AG09319 (cell line): ENCODE measurements around the gene IL20RB.

Experiments
- DNase-seq: peaks from one replicate; pipeline ENCODE4 v3.0.0-alpha.2; 2010; ENCODE audit warnings: low read depth; ENCODE audit errors: extremely low read depth
- TF ChIP-seq, protein P1 (sequence below): IDR thresholded peaks from 2 replicates; pipeline ENCODE4 v1.5.1; 2011; ENCODE audit warnings: low read depth, mild to moderate bottlenecking, inconsistent platforms, low read length, moderate library complexity

The IL20RB gene, protein sequence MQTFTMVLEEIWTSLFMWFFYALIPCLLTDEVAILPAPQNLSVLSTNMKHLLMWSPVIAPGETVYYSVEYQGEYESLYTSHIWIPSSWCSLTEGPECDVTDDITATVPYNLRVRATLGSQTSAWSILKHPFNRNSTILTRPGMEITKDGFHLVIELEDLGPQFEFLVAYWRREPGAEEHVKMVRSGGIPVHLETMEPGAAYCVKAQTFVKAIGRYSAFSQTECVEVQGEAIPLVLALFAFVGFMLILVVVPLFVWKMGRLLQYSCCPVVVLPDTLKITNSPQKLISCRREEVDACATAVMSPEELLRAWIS

DNA sequence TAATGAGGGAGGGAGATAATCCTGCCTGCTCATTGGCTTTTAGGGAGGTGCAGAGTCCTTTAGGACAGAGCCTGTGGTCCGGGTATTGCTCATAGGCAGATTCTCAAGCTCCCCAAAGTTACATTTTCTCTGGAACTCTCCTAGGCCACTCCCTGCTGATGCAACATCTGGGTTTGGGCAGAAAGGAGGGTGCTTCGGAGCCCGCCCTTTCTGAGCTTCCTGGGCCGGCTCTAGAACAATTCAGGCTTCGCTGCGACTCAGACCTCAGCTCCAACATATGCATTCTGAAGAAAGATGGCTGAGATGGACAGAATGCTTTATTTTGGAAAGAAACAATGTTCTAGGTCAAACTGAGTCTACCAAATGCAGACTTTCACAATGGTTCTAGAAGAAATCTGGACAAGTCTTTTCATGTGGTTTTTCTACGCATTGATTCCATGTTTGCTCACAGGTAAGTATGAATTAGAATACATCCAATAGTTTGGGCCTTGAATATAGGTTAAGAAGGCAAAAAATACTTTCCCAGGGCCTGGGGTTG, at the start of gene IL20RB:
Gene IL20RB, plus strand, starts transcription at position 233 of the 538 bp plus-strand sequence. Its CDS starts 131 bp downstream, at position 364.
- DNase-seq = peak; percentile 61
- TF ChIP-seq, protein P1, sequence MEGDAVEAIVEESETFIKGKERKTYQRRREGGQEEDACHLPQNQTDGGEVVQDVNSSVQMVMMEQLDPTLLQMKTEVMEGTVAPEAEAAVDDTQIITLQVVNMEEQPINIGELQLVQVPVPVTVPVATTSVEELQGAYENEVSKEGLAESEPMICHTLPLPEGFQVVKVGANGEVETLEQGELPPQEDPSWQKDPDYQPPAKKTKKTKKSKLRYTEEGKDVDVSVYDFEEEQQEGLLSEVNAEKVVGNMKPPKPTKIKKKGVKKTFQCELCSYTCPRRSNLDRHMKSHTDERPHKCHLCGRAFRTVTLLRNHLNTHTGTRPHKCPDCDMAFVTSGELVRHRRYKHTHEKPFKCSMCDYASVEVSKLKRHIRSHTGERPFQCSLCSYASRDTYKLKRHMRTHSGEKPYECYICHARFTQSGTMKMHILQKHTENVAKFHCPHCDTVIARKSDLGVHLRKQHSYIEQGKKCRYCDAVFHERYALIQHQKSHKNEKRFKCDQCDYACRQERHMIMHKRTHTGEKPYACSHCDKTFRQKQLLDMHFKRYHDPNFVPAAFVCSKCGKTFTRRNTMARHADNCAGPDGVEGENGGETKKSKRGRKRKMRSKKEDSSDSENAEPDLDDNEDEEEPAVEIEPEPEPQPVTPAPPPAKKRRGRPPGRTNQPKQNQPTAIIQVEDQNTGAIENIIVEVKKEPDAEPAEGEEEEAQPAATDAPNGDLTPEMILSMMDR = no peak

DNA sequence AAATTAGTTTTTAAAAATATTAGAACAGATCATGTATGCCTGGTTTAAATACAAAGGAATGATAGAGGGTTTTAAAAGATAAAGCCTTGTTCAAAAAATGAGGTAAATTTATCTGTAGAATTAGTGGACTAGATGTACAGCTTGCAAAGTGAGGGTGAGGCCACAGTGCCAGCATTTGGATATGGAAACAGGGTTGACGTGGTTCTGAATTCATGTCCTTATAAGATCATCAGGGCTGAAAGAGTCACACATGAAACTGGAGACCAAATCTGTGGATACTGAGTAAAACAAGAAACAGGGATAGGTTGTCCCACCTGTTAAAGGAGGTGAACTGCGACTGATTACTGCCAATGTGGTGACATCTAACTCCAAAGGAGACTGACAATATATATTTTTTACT, 49.5 kb upstream of the IL20RB start:
- TF ChIP-seq, protein P1 = no peak
- DNase-seq = no peak

DNA sequence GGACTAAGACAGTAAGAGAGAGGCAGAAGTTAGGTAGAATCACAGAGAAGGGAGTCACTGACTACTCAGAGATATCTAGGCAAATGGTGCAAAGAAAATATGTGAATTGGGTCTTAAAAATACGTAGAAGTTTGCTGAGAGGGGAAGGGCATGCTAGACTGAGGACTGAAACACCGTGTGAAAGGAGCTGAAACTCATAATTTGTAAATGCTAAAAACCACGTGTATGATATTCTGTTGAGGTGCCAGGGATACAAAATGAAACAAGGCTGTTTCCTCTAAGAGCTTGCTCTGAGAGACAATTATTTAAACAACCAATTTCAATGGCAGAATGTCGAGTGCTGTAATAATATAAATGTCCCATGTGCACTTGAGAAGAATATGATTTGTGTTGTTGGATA, 48.6 kb upstream of the IL20RB start:
- no peak for DNase-seq
- TF ChIP-seq, protein P1 = no peak

DNA sequence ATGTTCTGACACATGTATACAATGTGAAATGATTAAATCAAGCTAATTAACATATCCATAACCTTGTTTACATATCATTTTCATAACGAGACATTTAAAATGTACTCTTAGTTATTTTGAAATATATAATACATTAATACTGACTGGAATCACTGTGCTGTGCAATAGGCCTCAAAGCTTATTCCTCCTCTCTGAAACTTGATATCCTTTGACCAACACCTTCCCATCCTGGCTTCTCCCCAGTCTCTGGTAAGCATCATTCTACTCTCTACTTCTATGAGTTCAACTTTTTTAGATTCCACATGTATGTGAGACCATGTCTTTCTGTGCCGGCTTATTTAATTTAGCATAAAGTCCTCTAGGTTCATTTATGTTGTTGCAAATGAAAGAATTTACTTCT, 47.1 kb upstream of the IL20RB start:
- no peak for DNase-seq
- TF ChIP-seq, protein P1 = no peak

DNA sequence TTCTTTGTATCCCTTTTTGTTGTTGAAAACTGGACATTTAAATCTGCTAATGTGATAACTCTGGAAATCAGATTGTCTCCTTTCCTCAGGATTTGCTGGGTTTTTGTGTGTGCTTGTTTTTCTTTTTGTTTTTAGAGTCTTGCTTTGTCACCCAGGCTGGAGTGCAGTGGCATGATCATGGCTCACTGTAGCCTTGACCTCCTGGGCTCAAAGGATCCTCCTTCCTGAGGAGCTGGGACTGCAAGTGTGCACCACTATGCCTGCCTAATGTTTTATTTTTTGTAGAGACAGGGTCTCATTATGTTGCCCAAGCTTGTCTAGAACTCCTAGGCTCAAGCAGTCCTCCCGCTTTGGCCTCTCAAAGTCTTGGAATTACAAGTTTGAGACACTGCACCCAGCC, 44.6 kb upstream of the IL20RB start:
- TF ChIP-seq, protein P1 = no peak
- no peak for DNase-seq

DNA sequence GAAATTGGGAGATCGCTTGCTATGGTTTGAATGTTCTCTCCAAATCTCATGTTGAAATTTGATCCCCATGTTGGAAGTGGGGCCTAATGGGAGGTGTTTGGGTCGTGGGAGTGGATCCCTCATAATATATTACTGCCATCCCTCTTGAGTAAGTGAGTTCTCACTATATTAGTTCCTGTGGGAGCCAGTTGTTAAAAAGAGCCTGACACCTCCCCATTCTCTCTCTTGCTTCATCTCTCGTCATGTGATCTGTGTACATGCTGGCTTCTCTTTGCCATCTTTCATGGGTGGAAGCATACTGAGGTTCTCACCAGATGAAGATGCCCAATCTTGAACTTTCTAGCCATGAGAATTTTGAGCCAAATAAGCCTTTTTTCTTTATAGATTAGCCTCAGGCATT, 43.0 kb upstream of the IL20RB start:
- TF ChIP-seq, protein P1 = no peak
- no peak for DNase-seq

DNA sequence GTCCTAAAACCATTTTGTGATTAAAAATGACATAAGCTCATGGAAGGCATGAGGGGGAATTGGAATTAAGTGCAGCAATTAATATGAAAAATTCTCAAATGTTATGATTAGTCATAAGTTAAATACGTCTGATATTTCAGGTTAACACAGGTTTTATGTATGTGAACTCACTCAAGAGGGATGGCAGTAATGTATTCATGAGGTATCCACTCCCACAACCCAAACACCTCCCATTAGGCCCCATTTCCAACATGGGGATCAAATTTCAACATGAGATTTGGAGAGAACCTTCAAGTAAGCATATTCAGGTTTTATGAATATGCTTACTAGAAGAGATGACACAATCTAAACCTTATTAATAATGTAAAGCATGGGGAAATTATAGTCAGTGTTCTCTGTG, 41.6 kb upstream of the IL20RB start:
- no peak for DNase-seq
- TF ChIP-seq, protein P1 = no peak
